Activated CD4-positive, alpha-beta T cell treated with anti-CD3 and anti-CD28 coated beads, Interleukin-10, Interleukin-2, amounts not matched to agents 100 ng/mL and 50 ng/mL, durations not matched to agents 16 hours and 8 hours (primary cell): ENCODE results near the gene GRM8.

ENCODE experiments used
- DNase-seq: peaks from one replicate; pipeline ENCODE4 v3.0.0-alpha.2; 2020

GRM8 gene

GRCh38 chr7:127252778-127253280 is at the start of gene GRM8:
TSS of gene GRM8 (minus strand) at chr7:127252941.
- no peak for DNase-seq

GRCh38 chr7:127290801-127291361 is 38.1 kb upstream of the GRM8 start:
- DNase-seq, result no peak

- no peak for DNase-seq
These were observed 37.4 kb upstream of the GRM8 start for GRCh38 chr7:127290116-127290655.

- no peak for DNase-seq
These were observed 34.4 kb upstream of the GRM8 start for GRCh38 chr7:127287133-127287532.

GRCh38 chr7:127270093-127270492 is 17.4 kb upstream of the GRM8 start:
- no peak for DNase-seq

- no peak for DNase-seq
These were observed 13.3 kb upstream of the GRM8 start for GRCh38 chr7:127266047-127266446.

GRCh38 chr7:127264219-127264618 is 11.5 kb upstream of the GRM8 start:
- DNase-seq, result no peak

GRCh38 chr7:127258111-127258510 is 5.4 kb upstream of the GRM8 start:
- no peak for DNase-seq

GRCh38 chr7:127257086-127257485 is 4.3 kb upstream of the GRM8 start:
- DNase-seq, result no peak

- DNase-seq, result no peak
These were observed 3.4 kb upstream of the GRM8 start for GRCh38 chr7:127256041-127256725.

GRCh38 chr7:127254163-127254684 is 1.5 kb upstream of the GRM8 start:
- no peak for DNase-seq

- DNase-seq, result peak; percentile 61
These were observed 781 bp upstream of the GRM8 start for GRCh38 chr7:127253281-127254162.

- DNase-seq, result no peak
These were observed 396 bp downstream of the GRM8 start for GRCh38 chr7:127252377-127252713.

GRCh38 chr7:127251465-127252376 is 1.0 kb downstream of the GRM8 start:
- peak; percentile 4 for DNase-seq

- DNase-seq, result no peak
These were observed 1.7 kb downstream of the GRM8 start for GRCh38 chr7:127251036-127251464.

GRCh38 chr7:127250312-127251035 is 2.3 kb downstream of the GRM8 start:
- no peak for DNase-seq

GRCh38 chr7:127245607-127246006 is 7.1 kb downstream of the GRM8 start:
- DNase-seq, result no peak

- no peak for DNase-seq
These were observed 7.7 kb downstream of the GRM8 start for GRCh38 chr7:127245002-127245401.

GRCh38 chr7:127239814-127240213 is 12.9 kb downstream of the GRM8 start:
- peak; percentile 6 for DNase-seq

GRCh38 chr7:127233630-127234029 is 19.1 kb downstream of the GRM8 start:
- no peak for DNase-seq

GRCh38 chr7:127231415-127231814 is 21.3 kb downstream of the GRM8 start:
- no peak for DNase-seq
